K562 (cell line): ENCODE results near the gene ITGAL. TPM values are rescaled to one million over a fixed set of nuclear protein-coding genes. Genes with fewer than 3 reads are reported as not detected.

Source experiments
- DMBX1 ChIP-seq: fragments of 250-450 bp; sonication (Bioruptor Pico); IDR thresholded peaks from 2 replicates; pipeline ENCODE4 v1.8.0; 2022; ENCODE audit warnings: inconsistent platforms, mild to moderate bottlenecking, moderate library complexity, borderline replicate concordance
- EP300 ChIP-seq: IDR thresholded peaks from 2 replicates; pipeline ENCODE4 v1.6.1; 2012; ENCODE audit warnings: low read length, improper control_type of control experiment
- ETS2 ChIP-seq: IDR thresholded peaks from 2 replicates; pipeline ENCODE4 v1.6.1; 2016; ENCODE audit warnings: borderline replicate concordance, missing genetic modification characterization, mild to moderate bottlenecking, moderate library complexity, missing compliant biosample characterization; ENCODE audit not compliant: poor library complexity, severe bottlenecking
- ETV5 ChIP-seq: sonication (generic); formaldehyde crosslinking; IDR thresholded peaks from 2 replicates; pipeline ENCODE4 v1.4.0; 2020; ENCODE audit warnings: low read depth, mild to moderate bottlenecking, missing genetic modification reagents
- FOXP1 ChIP-seq: sonication (generic); formaldehyde crosslinking; IDR thresholded peaks from 2 replicates; pipeline ENCODE4 v1.8.0; 2022; ENCODE audit warnings: mild to moderate bottlenecking, missing genetic modification reagents
- GATAD2A ChIP-seq: fragments of 450-650 bp; IDR thresholded peaks from 2 replicates; pipeline ENCODE4 v1.6.1; 2017
- ILF3 ChIP-seq: fragments of 450-650 bp; IDR thresholded peaks from 2 replicates; pipeline ENCODE4 v1.6.1; 2018; ENCODE audit warnings: antibody characterized with exemption, mild to moderate bottlenecking, moderate library complexity, borderline replicate concordance
- KAT8 ChIP-seq: fragments of 450-650 bp; IDR thresholded peaks from 2 replicates; pipeline ENCODE4 v1.6.1; 2016; ENCODE audit warnings: low read depth, mild to moderate bottlenecking
- NCOA1 ChIP-seq: fragments of 450-650 bp; IDR thresholded peaks from 2 replicates; pipeline ENCODE4 v1.6.1; 2016; ENCODE audit warnings: low read depth
- NCOA6 ChIP-seq: fragments of 450-650 bp; IDR thresholded peaks from 2 replicates; pipeline ENCODE4 v1.6.1; 2017; ENCODE audit warnings: mild to moderate bottlenecking
- PHB2 ChIP-seq: fragments of 450-650 bp; IDR thresholded peaks from 2 replicates; pipeline ENCODE4 v1.6.1; 2017; ENCODE audit warnings: low read depth
- RBM22 ChIP-seq: fragments of 200-400 bp; formaldehyde crosslinking; IDR thresholded peaks from 2 replicates; pipeline ENCODE4 v1.6.1; 2018; ENCODE audit warnings: low read length, low read depth; ENCODE audit not compliant: poor library complexity, severe bottlenecking
- RBM25 ChIP-seq: fragments of 200-400 bp; formaldehyde crosslinking; IDR thresholded peaks from 2 replicates; pipeline ENCODE4 v1.6.1; 2018; ENCODE audit warnings: low read length, low read depth, moderate library complexity; ENCODE audit not compliant: severe bottlenecking
- RHOXF2B ChIP-seq: fragments of 250-450 bp; sonication (Bioruptor Pico); conservative IDR thresholded peaks from 2 replicates; pipeline ENCODE4 v1.5.1; 2021
- SRSF7 ChIP-seq: fragments of 200-400 bp; formaldehyde crosslinking; optimal IDR thresholded peaks from 2 replicates; pipeline ENCODE3; 2017; ENCODE audit warnings: mild to moderate bottlenecking, low read depth, low read length
- ZNF146 ChIP-seq: IDR thresholded peaks from one replicate; pipeline ENCODE4 v1.6.1; 2018; ENCODE audit warnings: missing compliant biosample characterization; ENCODE audit not compliant: unreplicated experiment
- ZNF324 ChIP-seq: fragments of 250-450 bp; sonication (Bioruptor Pico); IDR thresholded peaks from 2 replicates; pipeline ENCODE4 v1.4.0; 2020; ENCODE audit warnings: mild to moderate bottlenecking
- ZNF583 ChIP-seq: fragments of 250-450 bp; sonication (Bioruptor Pico); IDR thresholded peaks from 2 replicates; pipeline ENCODE4 v1.4.0; 2020
- ZNF696 ChIP-seq: fragments of 250-450 bp; sonication (Bioruptor Pico); conservative IDR thresholded peaks from 2 replicates; pipeline ENCODE4 v1.4.0; 2020; ENCODE audit warnings: mild to moderate bottlenecking, moderate library complexity
- ZNF707 ChIP-seq: fragments of 250-450 bp; sonication (Bioruptor Pico); conservative IDR thresholded peaks from 2 replicates; pipeline ENCODE4 v1.8.0; 2022; ENCODE audit warnings: inconsistent platforms, mild to moderate bottlenecking, moderate library complexity
- polyA plus RNA-seq, 8 experiments: library from polyadenylated mRNA; depleted of rRNA in 4 of 8; stranded (reverse) in 5 of 8; unstranded in 3 of 8; fragments of >200 nt; fragmentation: Nextera tagmentation in 2 of 8; fragmentation: Illumina TruSeq in 1 of 8; extraction: Ambion mirVana in 2 of 8; extraction: Trizol in 1 of 8; gene quantifications; 2 replicates each; pipeline versions ENCODE4 v1.2.1 to v1.2.3, GENCODE V29; 2011 to 2014; ENCODE audit warnings: inconsistent platforms in 1 of 8, missing spikeins in 1 of 8
- total RNA-seq, 7 experiments: library from RNA; depleted of rRNA in 6 of 7; stranded (reverse); fragments of >200 nt in 6 of 7; fragmentation: Illumina TruSeq in 2 of 7; extraction: Trizol in 2 of 7; gene quantifications; 2 replicates each; pipeline versions ENCODE4 v1.2.1 to v1.2.3, GENCODE V29; 2011 to 2021; ENCODE audit warnings: low replicate concordance in 1 of 7
- TF ChIP-seq, protein P1 (sequence below), 2 experiments: fragments of 150-350 bp in 1 of 2; IDR thresholded peaks; 2 replicates each; pipeline ENCODE4 v1.6.1; 2012 to 2016; ENCODE audit warnings: low read depth in 2 of 2, low read length in 2 of 2, mild to moderate bottlenecking in 1 of 2, moderate library complexity in 1 of 2
- TF ChIP-seq, protein P2 (sequence below): sonication (generic); formaldehyde crosslinking; IDR thresholded peaks from 2 replicates; pipeline ENCODE4 v1.8.0; 2023; ENCODE audit warnings: mild to moderate bottlenecking, missing genetic modification reagents
- TF ChIP-seq, protein P3 (sequence below): sonication (generic); formaldehyde crosslinking; IDR thresholded peaks from 2 replicates; pipeline ENCODE4 v1.8.1; 2023; ENCODE audit warnings: mild to moderate bottlenecking, missing genetic modification reagents
- TF ChIP-seq, protein P4 (sequence below): fragments of 450-650 bp; IDR thresholded peaks from 2 replicates; pipeline ENCODE4 v1.6.1; 2016; ENCODE audit warnings: low read depth, mild to moderate bottlenecking, moderate library complexity

ITGAL gene
- total and polyA plus RNA-seq, 9 of the 15 experiments (the other 6 are each of a cell fraction or from before 2014, with no cell fraction given) = 0.01 to 0.53 TPM; not detected in 7

- TF ChIP-seq ZNF696 (no peak), RBM25 (peak; percentile 76), RBM22 (no peak), DMBX1 (0 out of 2 replicates have a peak, but pooled peaks have one; percentile 20), NCOA1 (no peak), NCOA6 (no peak), ZNF707 (CRISPR knock-in tag) (no peak), RHOXF2B (CRISPR knock-in tag) (no peak), ZNF146 (CRISPR knock-in tag) (no peak), ZNF583 (CRISPR knock-in tag) (0 out of 2 replicates have a peak, but pooled peaks have one; percentile 40), ILF3 (no peak), KAT8 (no peak), PHB2 (no peak), GATAD2A (no peak), EP300 (peak; percentile 53), ETV5 (CRISPR knock-in tag) (peak; percentile 40; the same call in 1 of the 2 replicates), ETS2 (no peak), FOXP1 (CRISPR knock-in tag) (no peak), SRSF7 (no peak), ZNF324 (CRISPR knock-in tag) (no peak)
- TF ChIP-seq, protein P1, sequence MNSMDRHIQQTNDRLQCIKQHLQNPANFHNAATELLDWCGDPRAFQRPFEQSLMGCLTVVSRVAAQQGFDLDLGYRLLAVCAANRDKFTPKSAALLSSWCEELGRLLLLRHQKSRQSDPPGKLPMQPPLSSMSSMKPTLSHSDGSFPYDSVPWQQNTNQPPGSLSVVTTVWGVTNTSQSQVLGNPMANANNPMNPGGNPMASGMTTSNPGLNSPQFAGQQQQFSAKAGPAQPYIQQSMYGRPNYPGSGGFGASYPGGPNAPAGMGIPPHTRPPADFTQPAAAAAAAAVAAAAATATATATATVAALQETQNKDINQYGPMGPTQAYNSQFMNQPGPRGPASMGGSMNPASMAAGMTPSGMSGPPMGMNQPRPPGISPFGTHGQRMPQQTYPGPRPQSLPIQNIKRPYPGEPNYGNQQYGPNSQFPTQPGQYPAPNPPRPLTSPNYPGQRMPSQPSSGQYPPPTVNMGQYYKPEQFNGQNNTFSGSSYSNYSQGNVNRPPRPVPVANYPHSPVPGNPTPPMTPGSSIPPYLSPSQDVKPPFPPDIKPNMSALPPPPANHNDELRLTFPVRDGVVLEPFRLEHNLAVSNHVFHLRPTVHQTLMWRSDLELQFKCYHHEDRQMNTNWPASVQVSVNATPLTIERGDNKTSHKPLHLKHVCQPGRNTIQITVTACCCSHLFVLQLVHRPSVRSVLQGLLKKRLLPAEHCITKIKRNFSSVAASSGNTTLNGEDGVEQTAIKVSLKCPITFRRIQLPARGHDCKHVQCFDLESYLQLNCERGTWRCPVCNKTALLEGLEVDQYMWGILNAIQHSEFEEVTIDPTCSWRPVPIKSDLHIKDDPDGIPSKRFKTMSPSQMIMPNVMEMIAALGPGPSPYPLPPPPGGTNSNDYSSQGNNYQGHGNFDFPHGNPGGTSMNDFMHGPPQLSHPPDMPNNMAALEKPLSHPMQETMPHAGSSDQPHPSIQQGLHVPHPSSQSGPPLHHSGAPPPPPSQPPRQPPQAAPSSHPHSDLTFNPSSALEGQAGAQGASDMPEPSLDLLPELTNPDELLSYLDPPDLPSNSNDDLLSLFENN (IDR thresholded peaks at IDR 0.05; ENCODE audit: low read depth in 2 of 2, low read length in 2 of 2) = no peak
- TF ChIP-seq, protein P2, sequence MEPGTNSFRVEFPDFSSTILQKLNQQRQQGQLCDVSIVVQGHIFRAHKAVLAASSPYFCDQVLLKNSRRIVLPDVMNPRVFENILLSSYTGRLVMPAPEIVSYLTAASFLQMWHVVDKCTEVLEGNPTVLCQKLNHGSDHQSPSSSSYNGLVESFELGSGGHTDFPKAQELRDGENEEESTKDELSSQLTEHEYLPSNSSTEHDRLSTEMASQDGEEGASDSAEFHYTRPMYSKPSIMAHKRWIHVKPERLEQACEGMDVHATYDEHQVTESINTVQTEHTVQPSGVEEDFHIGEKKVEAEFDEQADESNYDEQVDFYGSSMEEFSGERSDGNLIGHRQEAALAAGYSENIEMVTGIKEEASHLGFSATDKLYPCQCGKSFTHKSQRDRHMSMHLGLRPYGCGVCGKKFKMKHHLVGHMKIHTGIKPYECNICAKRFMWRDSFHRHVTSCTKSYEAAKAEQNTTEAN (CRISPR knock-in tag) = no peak
- TF ChIP-seq, protein P3, sequence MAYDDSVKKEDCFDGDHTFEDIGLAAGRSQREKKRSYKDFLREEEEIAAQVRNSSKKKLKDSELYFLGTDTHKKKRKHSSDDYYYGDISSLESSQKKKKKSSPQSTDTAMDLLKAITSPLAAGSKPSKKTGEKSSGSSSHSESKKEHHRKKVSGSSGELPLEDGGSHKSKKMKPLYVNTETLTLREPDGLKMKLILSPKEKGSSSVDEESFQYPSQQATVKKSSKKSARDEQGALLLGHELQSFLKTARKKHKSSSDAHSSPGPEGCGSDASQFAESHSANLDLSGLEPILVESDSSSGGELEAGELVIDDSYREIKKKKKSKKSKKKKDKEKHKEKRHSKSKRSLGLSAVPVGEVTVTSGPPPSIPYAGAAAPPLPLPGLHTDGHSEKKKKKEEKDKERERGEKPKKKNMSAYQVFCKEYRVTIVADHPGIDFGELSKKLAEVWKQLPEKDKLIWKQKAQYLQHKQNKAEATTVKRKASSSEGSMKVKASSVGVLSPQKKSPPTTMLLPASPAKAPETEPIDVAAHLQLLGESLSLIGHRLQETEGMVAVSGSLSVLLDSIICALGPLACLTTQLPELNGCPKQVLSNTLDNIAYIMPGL (CRISPR knock-in tag) = no peak
- TF ChIP-seq, protein P4, sequence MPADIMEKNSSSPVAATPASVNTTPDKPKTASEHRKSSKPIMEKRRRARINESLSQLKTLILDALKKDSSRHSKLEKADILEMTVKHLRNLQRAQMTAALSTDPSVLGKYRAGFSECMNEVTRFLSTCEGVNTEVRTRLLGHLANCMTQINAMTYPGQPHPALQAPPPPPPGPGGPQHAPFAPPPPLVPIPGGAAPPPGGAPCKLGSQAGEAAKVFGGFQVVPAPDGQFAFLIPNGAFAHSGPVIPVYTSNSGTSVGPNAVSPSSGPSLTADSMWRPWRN = no peak
Observed at GRCh38 chr16:30491744-30492308, 19.3 kb downstream of the ITGAL start (continued).
